RWPE1 (cell line): Measurements from ENCODE around the gene PRSS22.

Source experiments
- CTCF ChIA-PET: fragments of 350-600 bp; sonication (Branson Sonifier 250); formaldehyde crosslinking; extraction: SDS; loops from one replicate; lab custom pipeline; 2021; lab: Yijun Ruan, JAX
- POLR2A ChIA-PET: fragments of 400-600 bp; formaldehyde crosslinking; extraction: SDS; loops from one replicate; lab custom pipeline; 2020; ENCODE audit warnings: antibody characterized with exemption; ENCODE audit not compliant: low non-redundant PET; lab: Yijun Ruan, JAX
- DNase-seq: peaks from one replicate; pipeline ENCODE4 v3.0.0; 2012; ENCODE audit warnings: low spot score
- H3K27ac ChIP-seq: fragments of 450-650 bp; 2 replicates; pipeline ENCODE4 v1.5.1; 2017
- TF ChIP-seq, protein P1 (sequence below): fragments of 450-650 bp; conservative IDR thresholded peaks from 2 replicates; pipeline ENCODE4 v1.5.1; 2017; ENCODE audit warnings: low read depth, mild to moderate bottlenecking

PRSS22 gene

DNA sequence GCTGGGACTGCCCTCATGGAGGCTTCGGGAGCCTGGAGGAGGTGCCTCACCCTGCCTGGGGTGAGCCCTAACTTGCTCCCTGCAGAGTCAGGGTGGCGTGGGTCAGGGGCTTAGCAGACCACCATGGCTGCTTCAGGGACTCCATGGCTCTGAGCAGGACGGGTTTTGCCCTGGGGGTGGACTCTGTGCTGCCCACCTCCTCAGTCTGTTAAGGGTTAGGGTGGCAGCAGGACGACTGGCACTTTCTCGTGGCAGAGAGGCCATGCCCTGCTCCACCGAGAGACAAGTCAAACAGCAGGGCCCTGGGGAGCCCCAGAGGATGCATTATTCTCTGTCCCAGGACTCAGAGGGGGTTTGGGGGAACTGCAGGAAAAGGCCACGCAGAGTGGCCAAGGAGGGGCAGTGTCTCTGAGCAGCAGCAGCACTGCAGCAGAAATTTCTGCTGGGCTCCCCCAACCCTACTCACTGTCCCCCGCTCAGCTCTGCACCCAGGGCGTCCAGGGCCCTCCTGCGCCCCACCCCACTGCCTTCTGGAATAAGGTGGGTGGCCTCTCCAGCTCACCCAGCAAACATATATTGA, 1.8 kb upstream of the PRSS22 start:
- DNase-seq = no peak
- TF ChIP-seq, protein P1, sequence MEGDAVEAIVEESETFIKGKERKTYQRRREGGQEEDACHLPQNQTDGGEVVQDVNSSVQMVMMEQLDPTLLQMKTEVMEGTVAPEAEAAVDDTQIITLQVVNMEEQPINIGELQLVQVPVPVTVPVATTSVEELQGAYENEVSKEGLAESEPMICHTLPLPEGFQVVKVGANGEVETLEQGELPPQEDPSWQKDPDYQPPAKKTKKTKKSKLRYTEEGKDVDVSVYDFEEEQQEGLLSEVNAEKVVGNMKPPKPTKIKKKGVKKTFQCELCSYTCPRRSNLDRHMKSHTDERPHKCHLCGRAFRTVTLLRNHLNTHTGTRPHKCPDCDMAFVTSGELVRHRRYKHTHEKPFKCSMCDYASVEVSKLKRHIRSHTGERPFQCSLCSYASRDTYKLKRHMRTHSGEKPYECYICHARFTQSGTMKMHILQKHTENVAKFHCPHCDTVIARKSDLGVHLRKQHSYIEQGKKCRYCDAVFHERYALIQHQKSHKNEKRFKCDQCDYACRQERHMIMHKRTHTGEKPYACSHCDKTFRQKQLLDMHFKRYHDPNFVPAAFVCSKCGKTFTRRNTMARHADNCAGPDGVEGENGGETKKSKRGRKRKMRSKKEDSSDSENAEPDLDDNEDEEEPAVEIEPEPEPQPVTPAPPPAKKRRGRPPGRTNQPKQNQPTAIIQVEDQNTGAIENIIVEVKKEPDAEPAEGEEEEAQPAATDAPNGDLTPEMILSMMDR = no peak
- ChIA-PET CTCF (interaction anchor here (0.7 kb wide), 1 partner anchor 931 kb away, joined by 4 read pairs; no protein-coding TSS in a partner anchor), POLR2A (no interaction called here)
- H3K27ac ChIP-seq = no peak overlapping the region

DNA sequence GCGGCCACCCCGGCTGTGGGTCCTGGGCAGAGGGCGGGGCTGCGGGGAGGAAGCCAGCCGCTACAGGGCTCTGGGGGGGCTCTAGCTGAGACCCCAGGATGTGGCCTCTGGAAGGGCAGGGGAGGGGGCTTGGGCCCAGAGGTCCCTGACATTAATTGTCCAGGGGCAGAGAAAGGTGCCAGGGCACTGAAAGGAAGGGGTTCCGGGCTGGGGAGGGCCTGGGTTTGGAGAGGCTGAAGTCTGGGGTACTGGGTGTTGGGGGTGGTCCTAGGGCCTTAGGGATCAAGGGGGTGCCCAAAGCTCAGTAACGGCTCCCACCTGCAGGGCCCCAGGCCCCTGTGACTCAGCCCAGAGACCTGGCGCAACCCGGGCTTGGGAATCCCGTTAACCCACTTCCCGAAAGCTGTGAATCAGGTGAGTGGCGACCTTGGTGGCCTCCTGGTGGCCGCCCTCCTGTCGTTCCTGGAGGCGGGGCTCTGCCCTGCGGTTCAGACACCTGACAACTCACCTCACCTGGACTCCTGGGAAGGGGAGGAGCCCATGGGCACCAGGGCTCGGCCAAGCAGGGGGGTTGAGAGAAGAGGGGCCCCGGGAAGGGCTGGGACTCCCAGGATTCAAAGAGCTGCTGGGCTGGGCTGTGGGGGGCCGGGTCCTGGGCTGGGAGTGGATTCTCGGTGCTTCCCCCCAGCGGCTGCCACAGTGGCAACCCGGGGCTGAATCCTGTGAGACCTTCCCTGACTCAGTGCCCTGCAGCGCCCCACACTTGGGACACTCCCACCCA, 465 bp upstream of the PRSS22 start:
- CTCF ChIA-PET = interaction anchor here (0.7 to 1.5 kb wide), 5 partner anchors 9 to 1176 kb away, joined by 3 to 4 read pairs (median 3); partner anchors contain the start of gene ZG16B
- no peak overlapping the region for H3K27ac ChIP-seq
- peak; percentile 48 for DNase-seq
- POLR2A ChIA-PET = interaction anchor here (1.0 to 1.2 kb wide), 2 partner anchors 20 to 81 kb away, joined by 3 to 4 read pairs; no protein-coding TSS in a partner anchor
- TF ChIP-seq, protein P1 = no peak

DNA sequence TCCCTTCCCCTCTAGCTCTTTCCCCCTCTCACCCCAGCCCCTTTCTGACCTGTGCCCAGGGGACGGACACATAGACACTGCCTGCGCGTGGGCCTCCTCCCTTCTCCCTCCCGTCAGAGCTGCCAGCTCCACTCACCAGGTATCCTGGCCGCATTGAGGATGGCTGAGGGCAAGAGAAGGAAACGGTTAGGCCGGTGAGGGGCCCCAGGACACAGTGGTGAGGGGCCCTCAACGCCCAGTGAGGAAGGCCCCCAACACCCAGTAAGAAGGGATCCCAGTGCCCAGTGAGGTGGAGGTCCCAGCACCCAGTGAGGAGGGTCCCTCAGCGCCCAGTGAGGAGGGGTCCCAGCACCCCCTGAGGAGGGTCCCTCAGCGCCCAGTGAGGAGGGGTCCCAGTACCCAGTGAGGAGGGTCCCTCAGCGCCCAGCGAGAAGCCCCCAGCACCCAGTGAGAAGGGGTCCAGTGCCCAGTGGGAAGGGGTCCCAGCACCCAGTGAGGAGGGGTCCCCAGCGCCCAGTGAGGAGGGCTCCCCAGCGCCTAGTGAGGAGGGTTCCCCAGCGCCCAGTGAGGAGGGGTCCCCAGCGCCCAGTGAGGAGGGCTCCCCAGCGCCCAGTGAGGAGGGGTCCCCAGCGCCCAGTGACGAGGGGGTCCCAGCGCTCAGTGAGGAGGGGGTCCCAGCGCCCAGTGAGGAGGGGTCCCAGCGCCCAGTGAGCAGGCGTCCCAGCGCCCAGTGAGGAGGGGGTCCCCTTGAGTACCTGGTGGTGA, 1.1 kb downstream of the PRSS22 start:
- no peak for DNase-seq
- peak overlapping the region; percentile 62 for H3K27ac ChIP-seq
- TF ChIP-seq, protein P1 = no peak
- POLR2A ChIA-PET = no interaction called here
- CTCF ChIA-PET = interaction anchor here (0.8 to 1.6 kb wide), 2 partner anchors 15 to 17 kb away, joined by 3 to 4 read pairs; no protein-coding TSS in a partner anchor

DNA sequence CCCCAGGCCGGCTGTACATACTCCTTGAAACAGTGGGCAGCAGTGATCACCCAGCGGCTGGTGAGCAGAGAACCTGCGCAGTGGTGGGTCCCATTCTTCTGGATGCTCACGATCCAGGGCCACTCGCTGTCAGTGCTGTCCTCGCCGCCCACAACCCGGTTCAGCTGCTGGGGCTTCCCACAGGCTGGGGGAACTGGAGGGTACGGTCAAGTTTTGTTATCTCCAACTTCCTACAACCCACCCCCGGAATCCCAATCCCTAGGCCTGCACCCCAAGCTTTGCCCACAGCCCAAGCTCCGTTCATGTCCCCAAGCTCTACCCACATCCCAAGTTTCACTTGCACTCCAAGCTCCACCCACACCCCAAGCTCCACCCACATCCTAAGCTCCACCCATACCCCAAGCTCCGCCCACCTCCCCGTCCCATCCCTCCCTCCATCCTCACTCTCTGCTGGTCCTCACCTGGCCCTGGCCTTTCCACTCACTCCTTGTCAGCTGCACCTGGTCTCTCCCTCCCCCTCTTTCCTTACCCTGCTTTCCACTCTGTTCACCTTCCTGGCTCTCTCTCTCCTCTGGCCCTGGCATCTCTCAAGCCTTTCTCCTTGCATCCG, 1.8 kb downstream of the PRSS22 start:
- ChIA-PET POLR2A (no interaction called here), CTCF (interaction anchor here (0.6 to 1.6 kb wide), 3 partner anchors 14 to 26 kb away, joined by 3 to 4 read pairs (median 3); no protein-coding TSS in a partner anchor)
- TF ChIP-seq, protein P1 = no peak
- DNase-seq = peak; percentile 64
- H3K27ac ChIP-seq = peak overlapping the region; percentile 62

DNA sequence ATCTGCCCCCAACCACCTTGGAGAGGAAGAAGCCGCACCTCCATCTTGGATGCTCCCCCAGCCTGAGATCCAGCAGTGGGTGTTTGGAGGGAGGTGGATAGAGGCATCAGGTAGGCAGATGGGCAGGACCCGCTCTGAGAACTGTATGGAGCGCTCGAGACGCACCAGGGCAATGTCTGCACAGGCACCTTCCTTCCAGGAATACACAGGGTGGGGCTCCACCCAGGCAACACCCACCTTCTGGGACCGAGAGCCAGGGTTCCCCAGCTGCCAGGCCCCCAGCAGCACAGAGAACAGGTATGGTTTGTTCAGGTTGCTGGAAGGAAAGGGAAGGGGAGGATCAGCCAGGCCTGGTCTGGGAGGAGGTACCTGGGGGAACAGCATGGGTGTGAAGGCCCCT, 2.4 kb downstream of the PRSS22 start:
- ChIA-PET POLR2A (no interaction called here), CTCF (interaction anchor here (0.6 to 1.6 kb wide), 2 partner anchors 16 to 27 kb away, joined by 3 to 4 read pairs; no protein-coding TSS in a partner anchor)
- TF ChIP-seq, protein P1 = no peak
- peak overlapping the region; percentile 62 for H3K27ac ChIP-seq
- no peak for DNase-seq
